NCI-H460 (cell line): ENCODE measurements around the gene INTS14. TPM values are rescaled to one million over a fixed set of nuclear protein-coding genes. Genes with fewer than 3 reads are reported as not detected.
"Not testable (repeated sequence)": the region's sequence is repeated elsewhere in the genome, so short reads cannot be mapped to it uniquely, and the experiment has no call there.

Source experiments
- DNase-seq: peaks from one replicate; pipeline ENCODE4 v3.0.0-alpha.2; 2016; ENCODE audit warnings: low read depth; ENCODE audit errors: extremely low read depth
- total RNA-seq: library from RNA; depleted of rRNA; stranded (reverse); fragments of >200 nt; shearing (Covaris generic); gene quantifications from 2 replicates; pipeline ENCODE4 v1.2.3, GENCODE V29; 2014

Gene INTS14
- total RNA-seq, 1 experiment from 2014 or later: 60.3 TPM

DNA sequence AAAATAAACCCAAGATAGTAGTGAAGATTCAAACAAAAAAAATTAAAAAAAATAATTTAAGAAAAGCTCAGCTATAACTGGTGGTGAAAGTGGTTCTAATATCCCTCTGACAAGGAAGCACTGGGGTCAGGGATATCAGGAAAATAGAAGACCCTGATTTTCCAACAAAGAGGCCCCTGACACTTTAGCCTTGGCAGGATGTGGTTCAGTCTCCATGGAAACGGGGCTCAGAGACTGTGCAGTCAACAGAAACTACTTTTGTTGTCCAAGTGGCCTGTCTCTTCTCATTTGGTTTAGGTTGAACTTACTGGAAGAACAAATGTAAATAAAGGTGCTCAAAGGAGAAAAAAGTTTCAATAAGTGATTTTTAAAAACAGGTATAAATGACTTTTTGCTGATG, 27.2 kb downstream of the INTS14 start:
- DNase-seq: no peak

DNA sequence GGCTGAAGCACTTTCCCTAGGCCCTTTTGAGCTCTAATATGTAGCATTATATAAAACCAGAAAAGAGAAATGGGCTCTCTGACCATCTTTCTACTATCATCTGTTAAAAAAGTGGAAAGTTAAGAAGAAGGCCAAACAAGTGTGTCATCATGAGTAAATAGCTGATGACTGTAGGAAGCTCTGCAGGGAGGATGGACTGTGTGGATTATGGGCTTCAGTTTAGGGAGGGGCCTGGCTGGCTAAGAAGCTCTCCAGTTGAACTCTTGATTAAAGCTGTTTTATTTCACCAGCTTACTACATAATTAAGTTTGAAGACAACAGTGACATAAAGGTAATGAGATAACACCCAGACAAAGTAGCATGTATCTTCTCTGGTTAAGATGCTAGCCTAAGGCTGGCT, 30.6 kb downstream of the INTS14 start:
- DNase-seq: no peak

DNA sequence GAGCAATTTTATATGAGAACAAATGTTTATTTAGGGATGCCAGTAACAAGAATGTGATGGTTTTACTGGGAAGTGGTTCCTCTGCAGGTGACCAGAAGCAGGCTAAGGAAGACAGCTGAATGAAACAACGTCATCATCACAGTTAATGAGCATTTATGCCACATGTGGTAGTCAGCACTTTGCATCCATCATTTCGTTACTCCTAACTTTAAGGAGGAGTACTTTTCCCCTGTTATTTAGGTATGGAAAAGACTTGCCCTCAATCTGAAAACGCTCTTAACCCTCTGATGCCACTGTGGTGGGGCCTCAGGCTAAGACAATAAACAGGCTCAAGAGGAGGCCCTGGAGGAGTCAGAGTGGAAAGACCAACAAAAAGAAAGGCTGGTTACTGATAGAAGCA, 31.2 kb downstream of the INTS14 start:
- DNase-seq: no peak

DNA sequence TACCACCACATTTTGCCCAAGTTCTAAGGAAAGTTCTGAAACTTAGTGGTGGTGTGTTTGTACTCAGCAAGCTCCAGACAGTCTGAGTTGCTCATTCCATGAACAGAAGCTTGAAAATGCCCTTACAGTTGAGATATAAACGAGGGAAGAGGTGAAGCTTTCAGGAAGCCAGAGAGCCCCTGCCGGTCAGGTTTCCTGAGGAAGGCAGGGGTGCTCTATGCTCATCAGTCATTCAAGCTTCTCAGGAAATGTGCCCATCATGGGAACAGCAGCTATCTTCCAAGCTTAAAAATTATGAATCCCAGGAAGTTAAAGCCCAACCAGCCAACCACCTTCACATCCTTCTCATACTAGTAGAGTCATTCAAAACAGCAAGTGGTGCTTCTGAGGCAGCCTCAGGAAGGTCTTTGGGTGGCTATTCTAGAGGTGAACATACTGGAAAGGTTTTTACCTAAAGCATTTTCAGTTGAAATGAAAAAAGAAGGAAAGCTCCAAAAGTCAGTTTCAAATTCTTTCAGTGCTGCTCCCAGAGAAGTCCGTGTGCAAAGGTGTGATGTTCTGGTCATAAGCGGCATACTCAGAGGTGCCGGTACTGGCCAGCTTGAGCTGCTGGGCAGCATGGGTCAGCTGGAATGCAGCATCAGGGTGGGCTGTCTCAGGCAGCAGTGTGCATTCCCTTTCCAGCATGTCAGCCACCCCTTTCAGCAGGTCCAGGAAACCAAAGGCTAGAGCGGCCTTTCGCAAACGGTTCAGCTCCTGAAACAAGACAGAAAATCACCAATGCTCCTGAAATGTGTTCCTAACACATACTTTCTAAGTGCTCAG, 31.8 kb downstream of the INTS14 start:
- DNase-seq: no peak

DNA sequence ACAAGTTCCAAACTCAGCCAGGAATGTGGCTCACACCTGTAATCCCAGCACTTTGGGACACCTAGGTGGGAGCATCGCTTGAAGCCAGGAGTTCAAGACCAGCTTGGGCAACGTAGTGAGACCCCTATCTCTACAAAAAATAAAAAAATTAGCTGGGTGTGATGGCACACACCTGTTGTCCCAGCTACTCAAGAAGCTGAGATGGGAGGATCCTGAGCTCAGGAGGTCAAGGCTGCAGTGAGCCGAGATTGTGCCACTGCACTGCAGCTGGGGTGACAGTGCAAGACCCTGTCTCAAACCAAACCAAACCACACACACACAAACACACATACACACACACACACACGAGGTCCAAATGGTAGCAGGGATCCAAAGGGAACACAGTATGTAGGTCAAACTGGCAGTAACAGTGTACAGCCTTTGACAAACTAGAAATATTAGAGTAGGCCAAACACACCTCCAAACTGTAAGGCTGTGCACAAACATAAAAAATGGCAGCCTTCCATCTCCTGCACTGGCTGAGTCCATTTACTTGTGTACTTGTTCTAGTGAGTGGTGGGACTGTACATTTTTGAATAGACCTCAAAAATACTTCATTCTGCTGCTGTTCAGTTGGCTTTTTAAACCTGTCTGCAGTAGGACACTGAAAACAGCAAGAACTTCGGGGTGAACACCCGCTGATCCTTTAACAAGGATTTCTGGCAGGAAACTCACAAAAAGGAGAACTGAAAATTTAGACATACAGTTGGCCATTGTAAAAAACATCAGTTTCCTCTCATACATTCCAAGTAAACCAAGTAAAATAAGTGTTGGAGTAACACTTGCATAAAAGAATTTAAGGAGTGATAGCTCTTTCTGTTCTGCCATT, 33.6 kb downstream of the INTS14 start:
- no peak for DNase-seq

DNA sequence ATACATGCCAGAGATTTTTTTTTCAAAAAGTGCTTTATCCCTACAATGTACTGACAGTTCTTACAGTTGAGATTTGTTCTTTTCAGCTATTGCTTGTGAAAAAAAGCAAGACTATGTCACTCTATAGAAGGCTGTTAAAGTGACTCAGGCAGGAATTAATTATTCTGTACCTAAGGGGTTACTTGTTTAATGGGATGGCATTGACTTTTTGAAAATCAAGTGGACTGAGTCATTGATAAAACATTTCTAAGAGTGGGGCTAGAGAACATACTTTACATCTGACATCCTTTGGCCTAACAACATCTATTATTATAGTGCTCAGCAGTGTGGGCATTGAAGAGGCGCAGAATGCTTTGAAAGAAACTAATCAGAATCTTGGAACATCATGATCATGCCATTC, 34.3 kb downstream of the INTS14 start:
- DNase-seq: no peak

DNA sequence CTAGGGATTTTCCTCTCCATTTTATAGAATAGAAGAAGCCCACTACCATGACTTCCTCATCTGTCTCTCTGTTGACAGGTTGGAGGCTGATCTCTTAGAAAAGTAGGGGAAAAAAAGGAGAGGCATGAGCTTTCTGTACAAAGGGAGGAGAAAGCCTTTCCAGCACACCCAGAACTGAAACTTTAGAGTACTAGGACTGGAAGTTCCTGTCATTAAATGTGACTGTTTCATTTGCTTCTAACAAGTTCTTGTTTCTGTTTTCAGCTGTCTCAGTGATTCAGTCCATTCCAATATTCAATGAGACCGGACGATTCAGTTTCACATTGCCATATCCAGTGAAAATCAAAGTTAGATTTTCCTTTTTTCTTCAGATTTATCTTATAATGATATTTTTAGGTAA, 39.0 kb downstream of the INTS14 start:
- no peak for DNase-seq

DNA sequence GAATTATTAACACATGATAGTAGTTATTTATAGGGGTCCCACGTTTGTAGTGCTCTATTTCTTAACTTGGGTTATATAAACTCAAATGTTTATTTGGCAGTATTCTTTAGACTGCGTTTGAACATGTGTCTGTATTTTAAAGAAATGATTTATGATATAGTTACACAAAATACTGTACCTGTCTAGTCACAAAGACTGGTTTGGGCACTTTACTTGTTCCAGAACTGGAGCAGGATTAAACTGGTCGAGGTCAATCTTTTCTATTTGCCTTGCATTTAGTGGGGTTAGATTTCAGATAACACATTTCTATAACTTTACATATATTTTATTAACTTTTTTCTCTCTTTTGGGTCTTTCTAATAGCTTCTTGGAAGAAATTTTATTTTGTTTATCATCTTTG, 41.2 kb downstream of the INTS14 start:
- DNase-seq: no peak

DNA sequence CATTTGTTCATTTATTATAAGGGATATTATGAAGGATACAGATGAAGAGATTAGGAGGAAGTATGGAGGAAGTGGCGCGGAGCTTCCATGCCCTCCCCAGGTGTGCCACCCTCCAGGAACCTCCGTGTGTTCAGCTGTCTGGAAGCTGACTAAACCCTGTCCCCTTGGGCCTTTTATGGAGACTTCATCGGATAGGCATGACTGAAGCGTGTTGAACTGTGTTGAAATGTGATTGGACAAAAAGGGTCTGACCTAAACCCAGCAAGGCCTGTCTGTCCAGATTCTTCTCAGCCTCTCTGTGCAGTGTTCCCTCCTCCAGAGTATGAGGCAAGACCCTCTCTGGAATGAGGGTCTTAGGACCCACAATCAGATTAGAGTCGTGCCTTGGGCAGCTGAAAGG, 49.0 kb downstream of the INTS14 start:
- no peak for DNase-seq

DNA sequence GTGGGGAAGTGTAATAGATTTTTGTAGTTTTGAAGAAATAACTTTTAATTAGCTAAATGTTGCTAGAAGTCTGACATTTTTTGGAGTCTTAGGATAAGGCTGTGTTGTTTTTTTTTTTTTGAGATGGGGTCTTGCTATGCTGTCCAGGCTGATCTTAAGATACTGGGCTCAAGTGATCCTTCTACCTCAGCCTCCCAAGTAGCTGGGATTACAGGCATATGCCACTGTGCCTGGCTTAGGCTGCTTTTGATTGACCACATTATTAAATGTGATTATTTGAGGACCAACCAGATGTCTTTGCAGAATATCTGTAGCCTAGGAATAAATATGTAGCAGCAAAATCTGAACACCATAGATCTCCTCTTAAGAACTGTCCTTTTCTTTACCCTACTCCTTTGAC, 51.0 kb downstream of the INTS14 start:
- no peak for DNase-seq

DNA sequence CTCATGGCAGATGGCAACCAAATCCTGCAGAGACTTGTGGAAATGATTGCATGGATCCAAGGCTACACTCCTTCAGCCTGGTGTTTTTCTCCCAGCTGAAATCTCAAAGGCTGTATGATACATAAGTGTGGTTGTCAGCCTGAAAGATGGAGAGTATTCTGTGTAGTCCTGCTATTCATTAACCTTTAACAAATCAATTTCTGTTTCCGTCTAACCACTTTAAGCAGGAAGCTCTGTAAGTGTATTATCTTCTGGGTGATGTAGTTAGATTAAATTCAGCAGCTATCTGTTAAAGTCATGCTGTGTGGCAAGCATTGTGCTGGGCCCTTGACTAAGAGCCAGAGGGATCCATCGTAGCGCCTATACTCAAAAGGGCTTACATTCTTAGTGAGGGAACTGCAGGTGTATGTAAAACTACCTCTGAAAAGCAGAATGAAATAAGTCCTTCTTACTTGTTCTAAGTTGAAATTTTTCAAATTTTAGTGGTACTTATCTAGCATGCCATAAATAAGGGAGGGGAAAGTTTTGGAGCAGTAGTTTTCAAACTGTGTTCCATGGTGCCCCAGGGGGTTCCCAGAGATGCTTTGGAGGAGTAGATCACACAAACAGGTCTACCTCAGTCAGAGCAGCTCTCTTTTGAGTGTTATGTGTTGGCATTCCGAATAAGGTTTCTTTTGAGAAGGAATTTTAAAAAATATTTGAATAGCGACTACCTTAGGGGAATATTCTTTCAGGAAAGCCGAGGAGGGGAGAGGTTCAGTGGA, 51.8 kb downstream of the INTS14 start:
- DNase-seq: no peak

DNA sequence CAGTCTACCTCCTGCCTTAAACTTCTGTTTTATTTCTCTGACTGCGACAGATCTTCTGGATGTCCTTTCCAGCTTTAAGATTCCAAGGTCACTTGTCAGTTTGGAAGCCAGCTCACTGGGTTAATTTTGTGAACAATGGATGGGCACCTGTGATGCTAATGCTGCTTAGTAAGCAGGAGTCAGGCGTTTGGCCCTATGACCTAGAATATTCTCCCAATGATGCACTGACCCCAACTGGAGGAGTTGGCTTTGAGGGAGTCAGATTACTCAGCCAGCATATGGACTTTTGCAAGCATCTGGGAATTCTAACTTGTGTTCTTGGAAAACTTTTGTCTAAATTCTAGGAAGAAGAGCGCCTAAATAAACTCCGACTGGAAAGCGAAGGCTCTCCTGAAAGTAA, 52.6 kb downstream of the INTS14 start:
- DNase-seq: no peak

DNA sequence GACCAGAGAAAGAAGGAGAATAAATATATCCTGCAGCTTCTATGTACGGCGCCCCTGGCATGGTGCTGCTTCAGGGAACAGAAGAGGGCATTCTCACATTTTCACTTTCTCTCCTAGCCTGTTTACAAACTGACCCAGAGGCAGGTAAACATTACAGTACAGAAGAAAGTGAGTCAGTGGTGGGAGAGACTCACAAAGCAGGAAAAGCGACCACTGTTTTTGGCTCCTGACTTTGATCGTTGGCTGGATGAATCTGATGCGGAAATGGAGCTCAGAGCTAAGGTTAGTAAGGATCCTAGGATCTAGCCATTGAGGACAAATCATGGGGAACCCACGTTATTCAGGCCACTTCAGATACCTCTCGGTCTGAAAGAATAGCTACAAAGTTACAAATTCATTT, 54.3 kb downstream of the INTS14 start:
- DNase-seq: no peak

DNA sequence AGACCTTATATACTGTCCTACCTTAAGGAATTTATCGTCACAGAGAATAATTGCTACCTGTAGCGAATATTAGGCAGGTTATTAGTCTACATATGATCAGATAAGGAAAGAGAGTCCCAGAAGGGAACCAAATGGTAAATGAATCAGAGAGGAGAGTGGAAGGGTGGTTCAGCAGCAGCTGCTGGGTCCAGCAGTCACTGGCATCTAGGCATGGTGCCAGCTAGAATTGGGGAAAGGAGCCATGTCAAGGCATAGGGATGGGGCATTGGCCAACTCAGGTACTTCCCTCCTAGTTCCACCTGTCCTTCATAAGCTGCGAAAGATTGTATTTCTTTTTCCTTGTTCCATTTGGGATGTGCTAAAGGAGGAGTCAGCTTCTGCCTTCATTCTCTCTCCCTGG, 57.2 kb downstream of the INTS14 start:
- DNase-seq: no peak

DNA sequence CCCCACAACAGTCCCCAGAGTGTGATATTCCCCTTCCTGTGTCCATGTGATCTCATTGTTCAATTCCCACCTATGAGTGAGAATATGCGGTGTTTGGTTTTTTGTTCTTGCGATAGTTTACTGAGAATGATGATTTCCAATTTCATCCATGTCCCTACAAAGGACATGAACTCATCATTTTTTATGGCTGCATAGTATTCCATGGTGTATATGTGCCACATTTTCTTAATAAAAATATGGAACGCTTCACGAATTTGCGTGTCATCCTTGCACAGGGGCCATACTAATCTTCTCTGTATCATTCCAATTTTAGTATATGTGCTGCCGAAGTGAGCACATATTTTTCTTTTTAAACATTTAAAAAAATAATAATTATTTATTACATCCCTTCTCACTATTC, 58.1 kb downstream of the INTS14 start:
- DNase-seq: not testable (repeated sequence)

DNA sequence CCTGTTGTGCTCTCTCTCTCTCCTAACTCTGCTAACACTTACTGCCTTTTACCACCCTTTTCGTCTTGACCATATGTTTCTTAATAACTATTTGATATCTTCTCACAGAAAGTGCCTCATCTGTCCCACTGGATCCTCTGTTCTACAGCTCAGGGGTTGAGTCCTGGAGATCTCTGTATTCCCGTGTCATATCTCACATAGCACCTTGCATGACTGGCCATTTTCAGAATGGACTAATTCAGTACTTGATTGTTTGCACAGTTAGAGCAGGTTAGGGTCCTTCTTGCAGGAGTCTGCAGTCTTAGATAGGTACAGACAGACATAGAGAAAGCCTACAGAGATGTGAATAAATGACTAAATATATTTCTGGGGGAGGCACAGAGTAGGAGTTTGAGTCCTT, 59.7 kb downstream of the INTS14 start:
- DNase-seq: no peak

DNA sequence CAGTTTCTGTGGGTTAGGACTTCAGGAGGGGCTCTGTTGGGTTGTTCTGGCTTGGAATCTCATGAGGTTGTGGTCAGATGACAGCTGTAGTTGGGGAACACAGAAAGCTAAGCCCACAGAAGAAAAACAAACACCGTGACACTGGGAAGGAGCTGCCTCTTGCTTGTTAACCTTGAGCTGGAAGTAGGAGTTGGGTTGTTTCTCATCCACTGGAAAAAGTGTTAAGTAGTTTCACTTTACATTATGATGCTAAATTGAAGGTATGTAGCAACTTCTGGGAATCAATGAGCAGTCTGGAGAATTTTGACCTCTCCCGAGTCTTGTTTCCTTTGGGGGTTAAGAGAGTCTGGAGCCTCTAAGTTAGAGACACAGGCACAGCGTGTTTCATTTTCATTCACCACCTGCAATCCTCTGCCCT, 60.2 kb downstream of the INTS14 start:
- no peak for DNase-seq

DNA sequence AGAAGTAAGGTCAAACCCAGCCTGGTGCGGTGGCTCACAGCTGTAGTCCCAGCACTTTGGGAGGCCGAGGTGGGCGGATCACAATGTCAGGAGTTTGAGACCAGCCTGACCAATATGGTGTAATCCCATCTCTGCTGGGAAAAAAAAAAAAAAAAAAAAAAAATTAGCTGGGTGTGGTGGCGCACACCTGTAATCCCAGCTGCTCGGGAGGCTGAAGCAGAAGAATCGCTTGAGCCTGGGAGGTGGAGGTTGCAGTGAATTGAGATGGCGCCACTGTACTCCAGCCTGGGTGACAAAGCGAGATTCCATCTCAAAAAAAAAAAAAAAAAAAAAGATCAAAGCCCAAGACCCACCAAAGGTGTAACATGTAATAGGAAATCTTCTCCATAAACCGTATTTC, 61.6 kb downstream of the INTS14 start:
- not testable (repeated sequence) for DNase-seq

DNA sequence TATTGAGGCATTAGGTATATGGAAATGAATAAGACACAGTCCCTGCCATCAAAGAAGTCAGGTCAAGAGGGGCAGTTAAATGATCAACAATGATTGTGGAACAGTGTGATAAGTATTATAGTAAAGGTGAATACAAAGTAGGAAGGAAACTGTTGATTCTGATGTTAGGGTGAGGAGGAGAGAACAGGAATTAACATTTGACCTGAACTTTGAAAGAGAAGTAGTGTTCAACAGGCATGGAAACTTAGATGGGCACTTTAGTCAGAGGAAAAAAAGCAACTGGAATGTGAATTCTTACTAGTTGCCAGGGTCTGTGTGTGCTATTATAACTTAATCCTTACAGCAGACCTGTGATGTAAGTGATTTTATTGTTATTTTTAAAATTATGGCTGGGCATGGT, 63.1 kb downstream of the INTS14 start:
- no peak for DNase-seq

DNA sequence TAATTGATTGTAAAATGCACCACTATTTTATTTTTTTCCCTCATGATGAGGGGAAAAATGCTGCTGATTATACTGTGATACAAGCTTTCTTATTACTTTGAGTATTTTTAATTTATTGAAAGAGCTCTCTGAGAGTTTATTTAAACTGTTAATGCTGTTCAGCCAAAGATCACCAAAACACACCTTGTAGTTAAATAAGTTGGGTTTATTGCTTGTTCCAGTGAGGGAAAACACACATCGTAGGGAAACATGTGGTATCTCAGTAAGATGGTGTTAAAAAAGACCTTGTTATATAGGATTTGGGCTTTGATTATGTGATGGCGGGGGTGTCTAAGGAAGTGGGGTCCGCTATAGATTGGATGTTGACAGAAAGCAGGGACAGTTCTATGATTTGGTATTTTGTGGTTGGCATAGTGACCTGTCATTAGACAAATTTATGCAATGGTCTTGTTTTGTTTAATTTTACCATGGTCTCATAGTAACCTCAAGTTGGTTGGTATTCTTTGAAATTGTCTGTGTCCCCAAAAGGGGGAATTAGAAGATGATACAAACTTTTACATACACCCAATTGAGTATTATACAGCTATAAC, 69.6 kb downstream of the INTS14 start:
- no peak for DNase-seq

DNA sequence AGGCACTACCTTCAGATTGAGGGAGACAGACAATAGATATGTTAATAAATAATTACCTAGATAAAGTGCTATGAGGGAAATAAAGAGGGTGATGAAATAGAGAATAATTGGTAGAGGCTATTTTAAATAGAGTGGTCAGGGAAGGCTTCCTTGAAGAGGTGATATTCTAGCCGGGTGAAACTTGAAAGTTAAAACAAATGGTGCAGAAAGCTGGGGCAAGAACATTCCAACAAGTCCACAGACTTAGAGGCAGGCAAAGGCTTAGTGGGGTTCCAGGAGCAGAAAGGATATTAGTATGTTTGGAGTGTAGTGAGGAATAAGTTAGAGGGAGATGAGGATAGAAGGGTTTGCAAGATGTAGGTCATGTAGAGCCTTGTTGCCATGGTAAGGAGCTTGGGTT, 70.6 kb downstream of the INTS14 start:
- no peak for DNase-seq
